Mesenchymal stem cell (in vitro differentiated cells and primary cell): ENCODE data around the gene SFSWAP.

Experiments used
- DNase-seq: peaks from one replicate; pipeline ENCODE4 v3.0.0-alpha.2; 2013
- H2AFZ ChIP-seq: one replicate; pipeline ENCODE4 v1.6.1; 2013; ENCODE audit warnings: low read depth, mild to moderate bottlenecking, control low read depth, inconsistent platforms, low read length, moderate library complexity
- H2AK5ac ChIP-seq: 2 replicates; pipeline ENCODE4 v1.6.1; 2013; ENCODE audit warnings: low read length, moderate library complexity, mild to moderate bottlenecking, inconsistent platforms; ENCODE audit not compliant: severe bottlenecking
- H2BK120ac ChIP-seq: one replicate; pipeline ENCODE4 v1.6.1; 2013; ENCODE audit warnings: low read depth, mild to moderate bottlenecking, inconsistent platforms, low read length, moderate library complexity
- H2BK12ac ChIP-seq, 2 experiments: one replicate each; pipeline ENCODE4 v1.6.1; 2013; ENCODE audit warnings: inconsistent platforms in 2 of 2, low read length in 2 of 2, mild to moderate bottlenecking in 2 of 2, moderate library complexity in 2 of 2, control low read depth in 1 of 2
- H2BK15ac ChIP-seq: one replicate; pipeline ENCODE4 v1.6.1; 2013; ENCODE audit warnings: mild to moderate bottlenecking, low read depth, inconsistent platforms; ENCODE audit not compliant: poor library complexity, severe bottlenecking
- H2BK5ac ChIP-seq: 2 replicates; pipeline ENCODE4 v1.6.1; 2013; ENCODE audit warnings: low read depth, mild to moderate bottlenecking, low read length, control low read depth, inconsistent platforms; ENCODE audit not compliant: poor library complexity, severe bottlenecking
- H3K14ac ChIP-seq, 2 experiments: one replicate each; pipeline ENCODE4 v1.6.1; 2013; ENCODE audit warnings: inconsistent platforms in 2 of 2, low read length in 2 of 2, control low read depth in 1 of 2, mild to moderate bottlenecking in 1 of 2, moderate library complexity in 1 of 2
- H3K18ac ChIP-seq, 2 experiments: one replicate each; pipeline ENCODE4 v1.6.1; 2013; ENCODE audit warnings: inconsistent platforms in 2 of 2, low read length in 2 of 2, control low read depth in 1 of 2, low read depth in 1 of 2, mild to moderate bottlenecking in 1 of 2
- H3K23ac ChIP-seq, 2 experiments: one replicate each; pipeline ENCODE4 v1.6.1; 2013; ENCODE audit warnings: inconsistent platforms in 2 of 2, low read length in 2 of 2, mild to moderate bottlenecking in 2 of 2, moderate library complexity in 2 of 2, control low read depth in 1 of 2
- H3K27ac ChIP-seq: 2 replicates; pipeline ENCODE4 v1.5.1; 2013; ENCODE audit warnings: mild to moderate bottlenecking, moderate library complexity, low read length, control low read depth, inconsistent platforms; ENCODE audit not compliant: poor library complexity, severe bottlenecking
- H3K27me3 ChIP-seq, 2 experiments: 2 replicates each; pipeline versions ENCODE4 v1.6.1 to v1.7.0; 2013; ENCODE audit warnings: low read length in 2 of 2, mild to moderate bottlenecking in 2 of 2, moderate library complexity in 2 of 2, control low read depth in 1 of 2, inconsistent platforms in 1 of 2; ENCODE audit not compliant: control insufficient read depth in 1 of 2, insufficient read depth in 1 of 2
- H3K36me3 ChIP-seq, 2 experiments: 2 replicates each; pipeline versions ENCODE4 v1.6.1 to v1.7.0; 2013; ENCODE audit warnings: low read length in 2 of 2, control low read depth in 1 of 2, inconsistent platforms in 1 of 2, low read depth in 1 of 2, mild to moderate bottlenecking in 1 of 2; ENCODE audit not compliant: insufficient read depth in 2 of 2, control insufficient read depth in 1 of 2
- H3K4ac ChIP-seq, 2 experiments: one replicate each; pipeline ENCODE4 v1.6.1; 2013; ENCODE audit warnings: inconsistent platforms in 2 of 2, low read length in 2 of 2, mild to moderate bottlenecking in 2 of 2, moderate library complexity in 2 of 2, control low read depth in 1 of 2, low read depth in 1 of 2
- H3K4me1 ChIP-seq: 2 replicates; pipeline ENCODE4 v1.6.1; 2013; ENCODE audit warnings: low read depth, low read length, control low read depth; ENCODE audit not compliant: control insufficient read depth, insufficient read depth
- H3K4me2 ChIP-seq: 2 replicates; pipeline ENCODE4 v1.6.1; 2013; ENCODE audit warnings: low read length, mild to moderate bottlenecking, inconsistent platforms; ENCODE audit not compliant: poor library complexity, severe bottlenecking
- H3K4me3 ChIP-seq, 2 experiments: 2 replicates each; pipeline versions ENCODE4 v1.5.1 to v1.7.0; 2013; ENCODE audit warnings: low read length in 2 of 2, mild to moderate bottlenecking in 2 of 2, control low read depth in 1 of 2, low read depth in 1 of 2; ENCODE audit not compliant: insufficient read depth in 1 of 2
- H3K79me1 ChIP-seq: replicated peaks from 2 replicates; pipeline ENCODE4 v1.6.1; 2013; ENCODE audit warnings: mild to moderate bottlenecking, control low read depth, low read length, inconsistent platforms; ENCODE audit not compliant: poor library complexity, severe bottlenecking
- H3K9ac ChIP-seq: 2 replicates; pipeline ENCODE4 v1.7.0; 2013; ENCODE audit warnings: mild to moderate bottlenecking, low read length, moderate library complexity
- H3K9me3 ChIP-seq: 2 replicates; pipeline ENCODE4 v1.7.0; 2013; ENCODE audit warnings: mild to moderate bottlenecking, low read length; ENCODE audit not compliant: control insufficient read depth
- H4K8ac ChIP-seq: one replicate; pipeline ENCODE4 v1.6.1; 2013; ENCODE audit warnings: inconsistent platforms, mild to moderate bottlenecking, low read length, moderate library complexity
- H4K91ac ChIP-seq: one replicate; pipeline ENCODE4 v1.6.1; 2013; ENCODE audit warnings: mild to moderate bottlenecking, low read length, inconsistent platforms
- WGBS: methylation state at CpG from one replicate; pipeline ENCODE4 v1.1.7; 2013; ENCODE audit warnings: mixed read lengths; 5-methylcytosine and 5-hydroxymethylcytosine counted together

SFSWAP gene

GRCh38 chr12:131757111-131757510 is 46.2 kb downstream of the SFSWAP start:
- no peak overlapping the region for H2AFZ ChIP-seq
- no peak for DNase-seq
- no peak overlapping the region for H2BK15ac ChIP-seq
- H3K23ac ChIP-seq = no peak overlapping the region
- peaks cover 11% of the 10 kb centered on the region for H3K4me1 ChIP-seq
- no peak overlapping the region for H3K14ac ChIP-seq
- H3K4me3 ChIP-seq = no peak overlapping the region
- H3K18ac ChIP-seq = no peak overlapping the region
- 98% methylated on average over 17 of the region's 17 CpGs for WGBS
- H3K36me3 ChIP-seq = peaks cover 67 to 95% of the 10 kb centered on the region in 2 experiments
- H3K4ac ChIP-seq = no peak overlapping the region
- no peak overlapping the region for H3K9ac ChIP-seq
- H3K27ac ChIP-seq = no peak overlapping the region
- no peak overlapping the region for H4K91ac ChIP-seq
- no peak overlapping the region for H2BK5ac ChIP-seq
- no peak overlapping the region for H2AK5ac ChIP-seq
- H3K27me3 ChIP-seq = no peaks in the 10 kb centered on the region
- H2BK12ac ChIP-seq = no peak overlapping the region
- no peak overlapping the region for H2BK120ac ChIP-seq
- no peak overlapping the region for H4K8ac ChIP-seq
- H3K4me2 ChIP-seq = no peak overlapping the region
- H3K79me1 ChIP-seq = peaks cover 51% of the 10 kb centered on the region
- no peaks in the 10 kb centered on the region for H3K9me3 ChIP-seq

- H2BK120ac ChIP-seq = no peak overlapping the region
These were observed 47.3 kb downstream of the SFSWAP start for GRCh38 chr12:131758016-131758739.

GRCh38 chr12:131759176-131759575 is 48.3 kb downstream of the SFSWAP start:
- Histone ChIP-seq H2BK120ac (no peak overlapping the region), H4K8ac (no peak overlapping the region), H3K23ac (no peak overlapping the region), H3K4me2 (no peak overlapping the region), H3K9ac (no peak overlapping the region), H3K18ac (no peak overlapping the region), H3K36me3 (peaks cover 62 to 90% of the 10 kb centered on the region in 2 experiments), H3K14ac (no peak overlapping the region), H2AK5ac (no peak overlapping the region), H3K79me1 (peaks cover 45% of the 10 kb centered on the region), H3K4me1 (peaks cover 11% of the 10 kb centered on the region), H3K27me3 (no peaks in the 10 kb centered on the region), H3K9me3 (no peaks in the 10 kb centered on the region), H2BK5ac (no peak overlapping the region), H2BK15ac (no peak overlapping the region), H2AFZ (no peak overlapping the region), H2BK12ac (no peak overlapping the region), H4K91ac (no peak overlapping the region), H3K4ac (no peak overlapping the region), H3K27ac (no peak overlapping the region), H3K4me3 (no peak overlapping the region)
- WGBS = 100% methylated on average over 6 of the region's 8 CpGs
- DNase-seq = no peak

More at GRCh38 chr12:131758016-131758739, 47.3 kb downstream of the SFSWAP start:
- H3K4me1 ChIP-seq = peaks cover 11% of the 10 kb centered on the region
- no peak overlapping the region for H3K27ac ChIP-seq
- no peak overlapping the region for H3K14ac ChIP-seq
- H2BK12ac ChIP-seq = no peak overlapping the region
- 98% methylated on average over 8 of the region's 11 CpGs for WGBS
- H3K23ac ChIP-seq = no peak overlapping the region
- no peaks in the 10 kb centered on the region for H3K27me3 ChIP-seq
- H3K18ac ChIP-seq = no peak overlapping the region
- no peak overlapping the region for H2AFZ ChIP-seq
- no peak overlapping the region for H2AK5ac ChIP-seq
- no peaks in the 10 kb centered on the region for H3K9me3 ChIP-seq
- no peak overlapping the region for H4K91ac ChIP-seq
- no peak overlapping the region for H2BK15ac ChIP-seq
- peaks cover 48% of the 10 kb centered on the region for H3K79me1 ChIP-seq
- H3K36me3 ChIP-seq = peaks cover 67 to 94% of the 10 kb centered on the region in 2 experiments
- DNase-seq = no peak
- no peak overlapping the region for H2BK5ac ChIP-seq
- no peak overlapping the region for H3K4me3 ChIP-seq
- no peak overlapping the region for H3K9ac ChIP-seq
- no peak overlapping the region for H3K4ac ChIP-seq
- H4K8ac ChIP-seq = no peak overlapping the region
- H3K4me2 ChIP-seq = no peak overlapping the region

DNA sequence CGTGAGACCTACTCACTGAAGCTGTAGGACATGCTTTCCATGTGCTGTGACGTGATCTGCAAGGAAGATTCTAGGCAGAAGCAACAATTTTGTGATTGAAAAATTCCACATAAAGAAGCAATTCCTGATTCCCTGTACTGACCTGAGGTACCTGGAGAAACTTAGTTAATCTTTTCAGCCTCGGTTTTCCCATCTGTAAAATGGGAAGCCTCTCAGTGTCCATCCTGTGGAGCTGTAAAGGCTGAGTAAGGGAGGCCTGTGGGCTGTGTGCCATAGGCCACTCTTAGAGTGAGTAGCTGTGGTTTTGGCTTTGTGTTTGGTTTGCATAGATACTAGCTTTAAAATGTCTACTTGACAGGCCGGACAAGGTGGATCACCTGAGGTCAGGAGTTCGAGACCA is 50.7 kb downstream of the SFSWAP start:
- Histone ChIP-seq H2BK120ac (no peak overlapping the region), H3K18ac (no peak overlapping the region), H2BK5ac (no peak overlapping the region), H4K91ac (no peak overlapping the region), H3K14ac (no peak overlapping the region), H3K4me1 (peaks cover 14% of the 10 kb centered on the region), H3K4me2 (no peak overlapping the region), H2AK5ac (no peak overlapping the region), H3K4ac (no peak overlapping the region), H3K9ac (no peak overlapping the region), H3K79me1 (peaks cover 37% of the 10 kb centered on the region), H2AFZ (no peak overlapping the region), H2BK15ac (no peak overlapping the region), H3K27me3 (no peaks in the 10 kb centered on the region), H2BK12ac (no peak overlapping the region), H3K36me3 (peaks cover 66 to 91% of the 10 kb centered on the region in 2 experiments), H3K23ac (no peak overlapping the region), H3K9me3 (no peaks in the 10 kb centered on the region), H3K27ac (no peak overlapping the region), H3K4me3 (no peak overlapping the region), H4K8ac (no peak overlapping the region)
- DNase-seq = no peak
- WGBS = 100% methylated on average over 5 of the region's 5 CpGs
